ENCODE measurements around the gene GJA9. TPM values are rescaled to one million over a fixed set of nuclear protein-coding genes. Genes with fewer than 3 reads are reported as not detected.

GJA9 gene
- total RNA-seq, 1 donor from 2014 or later: 0.26 TPM

DNA sequence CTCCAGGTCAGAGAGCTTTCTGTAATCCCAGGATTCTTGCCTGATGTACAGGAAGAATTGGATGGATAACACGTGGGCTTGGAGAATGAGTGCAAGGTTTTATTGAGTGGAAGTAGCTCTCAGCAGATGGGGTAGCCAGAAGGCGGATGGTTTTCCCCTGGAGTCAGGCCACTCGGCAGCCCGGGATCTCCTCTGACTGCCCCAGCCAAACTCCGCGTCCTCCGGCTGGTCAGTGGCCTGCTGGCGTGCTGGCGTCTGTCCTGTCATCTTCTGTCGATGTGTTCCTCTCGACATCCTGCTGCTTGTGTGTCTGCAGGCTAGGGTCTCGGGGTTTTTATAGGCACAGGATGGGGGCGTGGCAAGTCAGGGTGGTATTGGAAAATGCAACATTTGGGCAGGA lies 27.4 kb upstream of the GJA9 start:
- Histone ChIP-seq H3K4me3 (ENCODE audit: low read depth, low read length) (no peak overlapping the region), H3K27me3 (ENCODE audit: control insufficient read depth, insufficient read depth, low read length) (no peaks in the 10 kb centered on the region), H3K36me3 (ENCODE audit: control insufficient read depth, insufficient read depth, low read length) (peaks cover 4% of the 10 kb centered on the region)
- no peak for DNase-seq (ENCODE audit: low read depth)
- no peak for FAIRE-seq
- TF ChIP-seq, protein P1, sequence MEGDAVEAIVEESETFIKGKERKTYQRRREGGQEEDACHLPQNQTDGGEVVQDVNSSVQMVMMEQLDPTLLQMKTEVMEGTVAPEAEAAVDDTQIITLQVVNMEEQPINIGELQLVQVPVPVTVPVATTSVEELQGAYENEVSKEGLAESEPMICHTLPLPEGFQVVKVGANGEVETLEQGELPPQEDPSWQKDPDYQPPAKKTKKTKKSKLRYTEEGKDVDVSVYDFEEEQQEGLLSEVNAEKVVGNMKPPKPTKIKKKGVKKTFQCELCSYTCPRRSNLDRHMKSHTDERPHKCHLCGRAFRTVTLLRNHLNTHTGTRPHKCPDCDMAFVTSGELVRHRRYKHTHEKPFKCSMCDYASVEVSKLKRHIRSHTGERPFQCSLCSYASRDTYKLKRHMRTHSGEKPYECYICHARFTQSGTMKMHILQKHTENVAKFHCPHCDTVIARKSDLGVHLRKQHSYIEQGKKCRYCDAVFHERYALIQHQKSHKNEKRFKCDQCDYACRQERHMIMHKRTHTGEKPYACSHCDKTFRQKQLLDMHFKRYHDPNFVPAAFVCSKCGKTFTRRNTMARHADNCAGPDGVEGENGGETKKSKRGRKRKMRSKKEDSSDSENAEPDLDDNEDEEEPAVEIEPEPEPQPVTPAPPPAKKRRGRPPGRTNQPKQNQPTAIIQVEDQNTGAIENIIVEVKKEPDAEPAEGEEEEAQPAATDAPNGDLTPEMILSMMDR (IDR thresholded peaks at IDR 0.05; ENCODE audit: insufficient read depth, low read length, severe bottlenecking): no peak

GRCh38 chr1:38905985-38906384 lies 24.6 kb upstream of the GJA9 start:
- peaks cover 4% of the 10 kb centered on the region for H3K36me3 ChIP-seq (ENCODE audit: control insufficient read depth, insufficient read depth, low read length)
- no peaks in the 10 kb centered on the region for H3K27me3 ChIP-seq (ENCODE audit: control insufficient read depth, insufficient read depth, low read length)
- DNase-seq (ENCODE audit: low read depth) (no peak), FAIRE-seq (no peak)
- no peak overlapping the region for H3K4me3 ChIP-seq (ENCODE audit: low read depth, low read length)
- TF ChIP-seq, protein P1 (IDR thresholded peaks at IDR 0.05; ENCODE audit: insufficient read depth, low read length, severe bottlenecking): no peak

DNA sequence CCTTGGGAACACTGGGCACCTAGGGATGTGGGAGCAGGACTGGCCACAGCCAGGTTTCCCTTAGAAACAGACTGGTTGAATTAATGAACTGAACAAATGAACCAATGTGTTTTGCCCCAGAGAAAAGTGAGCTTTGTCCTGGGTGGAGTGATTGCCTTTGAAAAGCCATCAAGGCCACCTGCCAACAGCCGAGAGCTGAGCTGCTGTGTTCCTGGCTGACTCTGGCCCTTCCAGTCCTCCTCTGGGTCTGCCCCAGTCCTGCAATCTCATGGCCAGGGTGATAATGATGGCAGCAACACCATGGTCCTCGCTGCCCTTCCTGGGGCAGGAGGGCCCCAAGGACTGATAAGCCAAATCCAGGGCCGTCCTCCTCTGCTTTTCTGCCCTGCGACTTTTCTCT lies 18.2 kb upstream of the GJA9 start:
- FAIRE-seq (no peak), DNase-seq (ENCODE audit: low read depth) (no peak)
- TF ChIP-seq, protein P1 (IDR thresholded peaks at IDR 0.05; ENCODE audit: insufficient read depth, low read length, severe bottlenecking): no peak
- Histone ChIP-seq H3K36me3 (ENCODE audit: control insufficient read depth, insufficient read depth, low read length) (peaks cover 1% of the 10 kb centered on the region), H3K27me3 (ENCODE audit: control insufficient read depth, insufficient read depth, low read length) (no peaks in the 10 kb centered on the region), H3K4me3 (ENCODE audit: low read depth, low read length) (no peak overlapping the region)

- peak; percentile 75 for DNase-seq (ENCODE audit: low read depth)
- no peak for FAIRE-seq
- no peak overlapping the region for H3K4me3 ChIP-seq (ENCODE audit: low read depth, low read length)
- peaks cover 1% of the 10 kb centered on the region for H3K36me3 ChIP-seq (ENCODE audit: control insufficient read depth, insufficient read depth, low read length)
- TF ChIP-seq, protein P1 (IDR thresholded peaks at IDR 0.05; ENCODE audit: insufficient read depth, low read length, severe bottlenecking): no peak
- H3K27me3 ChIP-seq (ENCODE audit: control insufficient read depth, insufficient read depth, low read length): no peaks in the 10 kb centered on the region
Observed at GRCh38 chr1:38898653-38899230, 17.4 kb upstream of the GJA9 start.

- DNase-seq (ENCODE audit: low read depth): no peak
- H3K36me3 ChIP-seq (ENCODE audit: control insufficient read depth, insufficient read depth, low read length): peaks cover 5% of the 10 kb centered on the region
- TF ChIP-seq, protein P1 (IDR thresholded peaks at IDR 0.05; ENCODE audit: insufficient read depth, low read length, severe bottlenecking): no peak
- no peak for FAIRE-seq
- H3K4me3 ChIP-seq (ENCODE audit: low read depth, low read length): no peak overlapping the region
- H3K27me3 ChIP-seq (ENCODE audit: control insufficient read depth, insufficient read depth, low read length): no peaks in the 10 kb centered on the region
Observed at GRCh38 chr1:38896169-38896568, 14.8 kb upstream of the GJA9 start.

DNA sequence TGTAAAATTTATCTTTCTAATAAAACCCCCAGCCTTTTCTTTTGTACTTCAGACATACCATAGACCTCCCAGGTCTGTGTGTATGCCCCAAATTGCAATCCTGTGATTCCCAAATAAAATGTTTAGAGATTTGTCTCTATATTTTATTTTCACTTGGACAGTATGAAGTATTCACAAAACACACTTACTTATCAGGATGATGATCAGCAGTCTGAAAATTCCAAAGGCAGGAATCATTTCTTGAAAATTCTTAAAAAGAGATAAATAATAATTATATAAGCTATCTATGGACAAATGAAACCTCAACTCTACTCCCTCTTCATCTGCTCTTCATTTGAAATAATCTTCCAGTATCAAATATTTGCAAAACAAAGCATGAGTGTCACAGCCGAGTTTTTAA lies 11.6 kb upstream of the GJA9 start:
- TF ChIP-seq, protein P1 (IDR thresholded peaks at IDR 0.05; ENCODE audit: insufficient read depth, low read length, severe bottlenecking): no peak
- FAIRE-seq: no peak
- no peak for DNase-seq (ENCODE audit: low read depth)
- no peak overlapping the region for H3K4me3 ChIP-seq (ENCODE audit: low read depth, low read length)
- H3K36me3 ChIP-seq (ENCODE audit: control insufficient read depth, insufficient read depth, low read length): peaks cover 7% of the 10 kb centered on the region
- H3K27me3 ChIP-seq (ENCODE audit: control insufficient read depth, insufficient read depth, low read length): no peaks in the 10 kb centered on the region
